Colonic mucosa (tissue), 4 donors: ENCODE measurements around the gene TRPV3. TPM values are rescaled to one million over a fixed set of nuclear protein-coding genes. Genes with fewer than 3 reads are reported as not detected.

Source experiments
- DNase-seq: peaks from one replicate; pipeline ENCODE4 v3.0.0-alpha.2; 2020
- H3K27ac ChIP-seq: fragments of 200-600 bp; one replicate; pipeline ENCODE4 v1.8.0; 2021
- H3K27me3 ChIP-seq: fragments of 200-600 bp; one replicate; pipeline ENCODE4 v1.8.0; 2021
- H3K36me3 ChIP-seq: fragments of 200-600 bp; one replicate; pipeline ENCODE4 v1.8.0; 2021
- H3K4me1 ChIP-seq: fragments of 200-600 bp; one replicate; pipeline ENCODE4 v1.8.0; 2021; ENCODE audit warnings: mild to moderate bottlenecking
- H3K4me3 ChIP-seq: fragments of 200-600 bp; one replicate; pipeline ENCODE4 v1.8.0; 2021
- H3K9ac ChIP-seq, 2 donors: one replicate each; pipeline ENCODE4 v1.7.0; 2013; ENCODE audit warnings: control low read depth in 2 of 2, low read depth in 2 of 2, low read length in 2 of 2
- H3K9me3 ChIP-seq: fragments of 200-600 bp; one replicate; pipeline ENCODE4 v1.8.0; 2021
- CTCF ChIP-seq: fragments of 200-600 bp; IDR thresholded peaks from one replicate; pipeline ENCODE4 v1.8.0; 2022; ENCODE audit warnings: antibody characterized with exemption, mild to moderate bottlenecking
- intact Hi-C: fragments of 100-400 bp; cut with DNase I; formaldehyde crosslinking; loops from one replicate; pipeline ENCODE4 v1.14.1; 2022
- total RNA-seq, 2 donors: library from RNA; stranded (reverse); fragmentation: NEBNext Ultra II Directional in 1 of 2; extraction: Animal tissue kit (Norgen Biotek cat#: 25700) in 1 of 2; gene quantifications; one replicate each; pipeline ENCODE4 v1.2.1, GENCODE V29; 2021
- donor health status: healthy.
- donor health status: DM: no; HTN: no; CAD: no.
- donor health status: DM: no; HTN: no; CAD: no.

Gene TRPV3
- total RNA-seq, 2 donors from 2014 or later = 2.3 to 7.4 TPM

- Histone ChIP-seq H3K9me3 (no peaks in the 10 kb centered on the region), H3K27ac (no peak overlapping the region), H3K27me3 (no peaks in the 10 kb centered on the region), H3K4me3 (no peak overlapping the region), H3K36me3 (no peaks in the 10 kb centered on the region), H3K9ac (no peak overlapping the region), H3K4me1 (no peaks in the 10 kb centered on the region)
- intact Hi-C loops = no loop called here
- TF ChIP-seq CTCF = no peak
- DNase-seq = no peak
Observed at GRCh38 chr17:3505008-3505407, 52.6 kb downstream of the TRPV3 start.

GRCh38 chr17:3503285-3503684 lies 54.3 kb downstream of the TRPV3 start:
- no peak overlapping the region for H3K4me3 ChIP-seq
- H3K4me1 ChIP-seq = no peaks in the 10 kb centered on the region
- TF ChIP-seq CTCF = no peak
- no peaks in the 10 kb centered on the region for H3K36me3 ChIP-seq
- no peak overlapping the region for H3K27ac ChIP-seq
- no peak overlapping the region for H3K9ac ChIP-seq
- no peak for DNase-seq
- H3K27me3 ChIP-seq = no peaks in the 10 kb centered on the region
- no peaks in the 10 kb centered on the region for H3K9me3 ChIP-seq
- intact Hi-C loops = no loop called here

GRCh38 chr17:3502466-3502865 lies 55.1 kb downstream of the TRPV3 start:
- no peak for DNase-seq
- Histone ChIP-seq H3K9ac (no peak overlapping the region), H3K4me3 (no peak overlapping the region), H3K36me3 (no peaks in the 10 kb centered on the region), H3K9me3 (no peaks in the 10 kb centered on the region), H3K4me1 (no peaks in the 10 kb centered on the region), H3K27ac (no peak overlapping the region), H3K27me3 (no peaks in the 10 kb centered on the region)
- intact Hi-C loops = no loop called here
- TF ChIP-seq CTCF = no peak

- no peak for TF ChIP-seq CTCF
- no peak overlapping the region for H3K27ac ChIP-seq
- intact Hi-C loops = no loop called here
- no peaks in the 10 kb centered on the region for H3K36me3 ChIP-seq
- no peak for DNase-seq
- H3K27me3 ChIP-seq = no peaks in the 10 kb centered on the region
- no peaks in the 10 kb centered on the region for H3K4me1 ChIP-seq
- no peaks in the 10 kb centered on the region for H3K9me3 ChIP-seq
- no peak overlapping the region for H3K9ac ChIP-seq
- no peak overlapping the region for H3K4me3 ChIP-seq
Observed at GRCh38 chr17:3501344-3501743, 56.3 kb downstream of the TRPV3 start.

- no peak for DNase-seq
- no peak for TF ChIP-seq CTCF
- Histone ChIP-seq H3K4me3 (no peak overlapping the region), H3K27me3 (no peaks in the 10 kb centered on the region), H3K4me1 (no peaks in the 10 kb centered on the region), H3K36me3 (no peaks in the 10 kb centered on the region), H3K9ac (no peak overlapping the region), H3K9me3 (no peaks in the 10 kb centered on the region), H3K27ac (no peak overlapping the region)
- intact Hi-C loops = no loop called here
Observed at GRCh38 chr17:3497101-3497500, 60.5 kb downstream of the TRPV3 start.
